Astrocyte (in vitro differentiated cells and primary cell): Measurements from ENCODE around the gene PTPRC. TPM values are rescaled to one million over a fixed set of nuclear protein-coding genes. Genes with fewer than 3 reads are reported as not detected.

Experiments
- DNase-seq: peaks from one replicate; pipeline ENCODE4 v3.0.0-alpha.2; 2010; ENCODE audit warnings: low read depth
- FAIRE-seq: peaks from 2 replicates; lab custom pipeline; 2011; peaks lifted over from hg19 to GRCh38; lab: Jason Lieb, UNC
- H2AFZ ChIP-seq: 2 replicates; pipeline ENCODE4 v1.6.0; 2012; ENCODE audit warnings: low read depth, low read length, inconsistent platforms
- H3K27ac ChIP-seq: 2 replicates; pipeline ENCODE4 v1.5.1; 2011; ENCODE audit warnings: low read depth, low read length, inconsistent platforms
- H3K27me3 ChIP-seq: 2 replicates; pipeline ENCODE4 v1.6.0; 2011; ENCODE audit warnings: low read length, inconsistent platforms; ENCODE audit not compliant: insufficient read depth
- H3K36me3 ChIP-seq: 2 replicates; pipeline ENCODE4 v1.5.1; 2011; ENCODE audit warnings: low read length, inconsistent platforms; ENCODE audit not compliant: insufficient read depth
- H3K4me1 ChIP-seq: 2 replicates; pipeline ENCODE4 v1.5.1; 2011; ENCODE audit warnings: low read length, inconsistent platforms; ENCODE audit not compliant: insufficient read depth
- H3K4me2 ChIP-seq: 2 replicates; pipeline ENCODE4 v1.6.0; 2012; ENCODE audit warnings: low read length, inconsistent platforms
- H3K4me3 ChIP-seq: 2 replicates; pipeline ENCODE4 v1.5.1; 2011; ENCODE audit warnings: low read depth, mild to moderate bottlenecking, low read length, inconsistent platforms; ENCODE audit not compliant: insufficient read depth
- H3K79me2 ChIP-seq: 2 replicates; pipeline ENCODE4 v1.6.0; 2012; ENCODE audit warnings: mild to moderate bottlenecking, low read length, inconsistent platforms; ENCODE audit not compliant: insufficient read depth
- H3K9ac ChIP-seq: 2 replicates; pipeline ENCODE4 v1.6.0; 2012; ENCODE audit warnings: mild to moderate bottlenecking, low read length, inconsistent platforms
- H3K9me3 ChIP-seq: 2 replicates; pipeline ENCODE4 v1.5.1; 2012; ENCODE audit warnings: low read depth, mild to moderate bottlenecking, low read length, inconsistent platforms; ENCODE audit not compliant: insufficient read depth
- H4K20me1 ChIP-seq: 2 replicates; pipeline ENCODE4 v1.6.0; 2012; ENCODE audit warnings: low read length, inconsistent platforms; ENCODE audit not compliant: insufficient read depth
- H3K27ac Mint-ChIP-seq: one replicate; pipeline ENCODE4 v1.8.0; 2021; ENCODE audit warnings: mild to moderate bottlenecking, mixed read lengths; ENCODE audit not compliant: unreplicated experiment
- H3K27me3 Mint-ChIP-seq: one replicate; pipeline ENCODE4 v1.8.0; 2021; ENCODE audit warnings: low read depth, mixed read lengths; ENCODE audit not compliant: unreplicated experiment
- H3K36me3 Mint-ChIP-seq: one replicate; pipeline ENCODE4 v1.8.0; 2021; ENCODE audit warnings: low read depth, mixed read lengths; ENCODE audit not compliant: unreplicated experiment
- H3K4me1 Mint-ChIP-seq: one replicate; pipeline ENCODE4 v1.8.0; 2021; ENCODE audit warnings: low read depth, mixed read lengths; ENCODE audit not compliant: unreplicated experiment
- H3K4me3 Mint-ChIP-seq: one replicate; pipeline ENCODE4 v1.8.0; 2021; ENCODE audit warnings: mild to moderate bottlenecking, moderate library complexity, mixed read lengths; ENCODE audit not compliant: unreplicated experiment
- H3K9me3 Mint-ChIP-seq: one replicate; pipeline ENCODE4 v1.8.0; 2021; ENCODE audit warnings: mild to moderate bottlenecking, mixed read lengths; ENCODE audit not compliant: unreplicated experiment
- EZH2 ChIP-seq: IDR thresholded peaks from 2 replicates; pipeline ENCODE4 v1.6.1; 2012; ENCODE audit warnings: mild to moderate bottlenecking, low read length, inconsistent platforms; ENCODE audit not compliant: insufficient read depth
- total RNA-seq: library from RNA; stranded (reverse); gene quantifications from 2 replicates; pipeline ENCODE4 v1.2.1, GENCODE V29; 2021
- TF ChIP-seq, protein P1 (sequence below): IDR thresholded peaks from 2 replicates; pipeline ENCODE4 v1.5.1; 2011; ENCODE audit warnings: low read depth, mild to moderate bottlenecking, inconsistent platforms, low read length, moderate library complexity; ENCODE audit not compliant: insufficient read depth

PTPRC gene
- total RNA-seq, 1 donor from 2014 or later: 0.20 TPM

DNA sequence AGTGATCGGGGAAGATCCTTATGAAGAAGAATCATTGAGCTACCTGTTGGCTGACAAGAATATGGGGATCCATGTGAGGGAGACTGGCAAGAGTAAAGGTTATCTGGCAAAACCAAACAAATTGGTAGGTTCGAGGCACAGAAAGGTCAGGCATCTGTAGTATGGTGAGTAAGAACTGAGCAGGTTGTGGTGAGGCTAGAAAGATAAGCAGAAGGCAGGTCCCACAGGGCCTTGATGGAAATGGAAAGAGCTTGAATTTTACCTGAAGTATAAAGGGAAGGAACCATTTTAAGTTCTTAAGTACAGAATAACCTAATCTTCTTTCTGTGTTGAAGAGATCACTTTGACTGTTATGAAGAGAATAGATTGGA, 11.1 kb downstream of the PTPRC start:
- TF ChIP-seq, protein P1, sequence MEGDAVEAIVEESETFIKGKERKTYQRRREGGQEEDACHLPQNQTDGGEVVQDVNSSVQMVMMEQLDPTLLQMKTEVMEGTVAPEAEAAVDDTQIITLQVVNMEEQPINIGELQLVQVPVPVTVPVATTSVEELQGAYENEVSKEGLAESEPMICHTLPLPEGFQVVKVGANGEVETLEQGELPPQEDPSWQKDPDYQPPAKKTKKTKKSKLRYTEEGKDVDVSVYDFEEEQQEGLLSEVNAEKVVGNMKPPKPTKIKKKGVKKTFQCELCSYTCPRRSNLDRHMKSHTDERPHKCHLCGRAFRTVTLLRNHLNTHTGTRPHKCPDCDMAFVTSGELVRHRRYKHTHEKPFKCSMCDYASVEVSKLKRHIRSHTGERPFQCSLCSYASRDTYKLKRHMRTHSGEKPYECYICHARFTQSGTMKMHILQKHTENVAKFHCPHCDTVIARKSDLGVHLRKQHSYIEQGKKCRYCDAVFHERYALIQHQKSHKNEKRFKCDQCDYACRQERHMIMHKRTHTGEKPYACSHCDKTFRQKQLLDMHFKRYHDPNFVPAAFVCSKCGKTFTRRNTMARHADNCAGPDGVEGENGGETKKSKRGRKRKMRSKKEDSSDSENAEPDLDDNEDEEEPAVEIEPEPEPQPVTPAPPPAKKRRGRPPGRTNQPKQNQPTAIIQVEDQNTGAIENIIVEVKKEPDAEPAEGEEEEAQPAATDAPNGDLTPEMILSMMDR: no peak
- no peak for TF ChIP-seq EZH2
- no peak overlapping the region for H3K4me3 ChIP-seq
- H3K27ac Mint-ChIP-seq: no peak overlapping the region
- no peaks in the 10 kb centered on the region for H3K27me3 ChIP-seq
- DNase-seq: no peak
- FAIRE-seq: no peak
- H3K79me2 ChIP-seq: no peaks in the 10 kb centered on the region
- no peaks in the 10 kb centered on the region for H4K20me1 ChIP-seq
- H3K27ac ChIP-seq: no peak overlapping the region
- no peaks in the 10 kb centered on the region for H3K27me3 Mint-ChIP-seq
- no peak overlapping the region for H3K9ac ChIP-seq
- no peak overlapping the region for H3K4me2 ChIP-seq
- H2AFZ ChIP-seq: no peak overlapping the region
- no peaks in the 10 kb centered on the region for H3K36me3 ChIP-seq
- no peak overlapping the region for H3K4me3 Mint-ChIP-seq
- no peaks in the 10 kb centered on the region for H3K36me3 Mint-ChIP-seq
- H3K9me3 ChIP-seq: no peaks in the 10 kb centered on the region
- H3K4me1 Mint-ChIP-seq: no peaks in the 10 kb centered on the region
- H3K9me3 Mint-ChIP-seq: no peaks in the 10 kb centered on the region
- no peaks in the 10 kb centered on the region for H3K4me1 ChIP-seq

DNA sequence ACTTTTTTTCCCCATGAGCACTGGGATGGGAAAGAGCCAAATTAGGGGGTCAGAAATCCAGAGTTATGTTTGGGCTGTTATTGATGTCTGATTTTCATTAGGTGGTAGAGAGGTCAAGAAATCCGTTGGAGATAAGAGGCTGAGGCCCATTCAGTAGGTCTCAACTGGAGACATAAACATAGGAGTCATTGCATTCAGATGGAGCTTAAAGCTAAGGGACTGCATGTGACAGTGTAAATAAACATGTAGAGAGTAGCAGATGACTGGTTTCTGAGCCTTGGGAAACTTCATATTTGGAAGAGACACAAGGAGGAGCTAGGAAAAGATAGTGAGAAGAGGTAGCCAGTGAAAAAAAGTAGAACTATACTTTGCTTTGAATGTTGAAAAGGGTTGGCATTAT, 11.7 kb downstream of the PTPRC start:
- peaks cover under 1% of the 10 kb centered on the region for H3K4me1 ChIP-seq
- Mint-ChIP-seq H3K27ac (no peak overlapping the region), H3K4me1 (peaks cover 3% of the 10 kb centered on the region), H3K36me3 (no peaks in the 10 kb centered on the region), H3K9me3 (no peaks in the 10 kb centered on the region), H3K27me3 (no peaks in the 10 kb centered on the region), H3K4me3 (no peak overlapping the region)
- no peaks in the 10 kb centered on the region for H3K79me2 ChIP-seq
- H3K36me3 ChIP-seq: no peaks in the 10 kb centered on the region
- no peaks in the 10 kb centered on the region for H3K27me3 ChIP-seq
- H3K4me2 ChIP-seq: no peak overlapping the region
- H3K9ac ChIP-seq: no peak overlapping the region
- TF ChIP-seq, protein P1: no peak
- no peak for TF ChIP-seq EZH2
- FAIRE-seq (no peak), DNase-seq (no peak)
- no peak overlapping the region for H3K4me3 ChIP-seq
- no peak overlapping the region for H3K27ac ChIP-seq
- no peaks in the 10 kb centered on the region for H3K9me3 ChIP-seq
- H2AFZ ChIP-seq: no peak overlapping the region
- H4K20me1 ChIP-seq: no peaks in the 10 kb centered on the region

DNA sequence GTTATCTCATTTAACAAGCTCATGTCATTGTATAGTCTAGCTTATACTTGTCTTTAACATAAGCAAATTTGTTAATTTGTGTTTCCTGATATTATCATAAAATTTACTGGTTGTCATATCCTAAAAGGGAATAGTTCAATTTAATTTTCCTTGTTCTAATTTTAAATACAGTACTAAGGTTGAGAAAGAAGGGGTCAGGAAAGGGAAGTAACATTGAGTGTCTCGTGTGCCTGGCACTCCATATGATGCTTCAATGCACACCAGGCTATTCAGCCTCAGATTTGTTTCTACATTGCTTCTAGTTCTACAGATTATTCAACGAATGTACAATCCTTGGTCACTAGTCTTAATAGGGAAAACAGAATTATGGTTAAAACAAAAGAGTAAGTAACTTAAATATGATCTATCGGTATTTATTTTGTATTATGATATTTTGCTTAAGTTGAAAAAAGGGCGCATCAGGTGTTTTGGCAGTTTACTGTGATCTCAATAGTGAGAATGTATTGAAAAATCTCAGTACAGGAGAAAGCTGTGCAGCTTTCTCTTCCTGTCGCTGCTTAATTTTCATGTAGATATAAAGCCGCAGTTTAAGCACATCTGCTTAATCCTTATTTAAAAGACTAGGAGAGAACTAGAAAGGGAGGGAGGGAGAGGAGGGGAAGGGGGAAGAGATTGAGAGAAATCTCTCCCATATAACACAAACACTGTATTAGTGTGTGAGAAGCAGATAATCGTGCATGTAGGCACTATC, 13.0 kb downstream of the PTPRC start:
- H3K79me2 ChIP-seq: no peaks in the 10 kb centered on the region

More for the DNA sequence above, 13.0 kb downstream of the PTPRC start:
- Histone ChIP-seq H3K27ac (no peak overlapping the region), H3K36me3 (no peaks in the 10 kb centered on the region), H3K9me3 (no peaks in the 10 kb centered on the region), H3K4me2 (no peak overlapping the region), H3K4me3 (no peak overlapping the region), H3K4me1 (peaks cover 6% of the 10 kb centered on the region), H4K20me1 (no peaks in the 10 kb centered on the region), H2AFZ (no peak overlapping the region), H3K27me3 (no peaks in the 10 kb centered on the region), H3K9ac (no peak overlapping the region)
- Mint-ChIP-seq H3K4me1 (peaks cover 7% of the 10 kb centered on the region), H3K27me3 (no peaks in the 10 kb centered on the region), H3K36me3 (no peaks in the 10 kb centered on the region), H3K27ac (no peak overlapping the region), H3K9me3 (no peaks in the 10 kb centered on the region), H3K4me3 (no peak overlapping the region)
- FAIRE-seq (no peak), DNase-seq (no peak)
- TF ChIP-seq, protein P1: no peak
- no peak for TF ChIP-seq EZH2
